ENCODE results near the gene RALGDS.

RALGDS gene

GRCh38 chr9:133134388-133135145 is 13.5 kb upstream of the RALGDS start:
- DNase-seq, result no peak

- DNase-seq, result peak; percentile 86
Observed at GRCh38 chr9:133133681-133134387, 12.8 kb upstream of the RALGDS start.

- no peak for DNase-seq
Observed at GRCh38 chr9:133132174-133132573, 11.1 kb upstream of the RALGDS start.

- no peak for DNase-seq
Observed at GRCh38 chr9:133131506-133131905, 10.5 kb upstream of the RALGDS start.

GRCh38 chr9:133130685-133131244 is 9.7 kb upstream of the RALGDS start:
- DNase-seq, result no peak

GRCh38 chr9:133129001-133129795 is 8.2 kb upstream of the RALGDS start:
- no peak for DNase-seq

GRCh38 chr9:133128152-133128551 is 7.1 kb upstream of the RALGDS start:
- no peak for DNase-seq

DNA sequence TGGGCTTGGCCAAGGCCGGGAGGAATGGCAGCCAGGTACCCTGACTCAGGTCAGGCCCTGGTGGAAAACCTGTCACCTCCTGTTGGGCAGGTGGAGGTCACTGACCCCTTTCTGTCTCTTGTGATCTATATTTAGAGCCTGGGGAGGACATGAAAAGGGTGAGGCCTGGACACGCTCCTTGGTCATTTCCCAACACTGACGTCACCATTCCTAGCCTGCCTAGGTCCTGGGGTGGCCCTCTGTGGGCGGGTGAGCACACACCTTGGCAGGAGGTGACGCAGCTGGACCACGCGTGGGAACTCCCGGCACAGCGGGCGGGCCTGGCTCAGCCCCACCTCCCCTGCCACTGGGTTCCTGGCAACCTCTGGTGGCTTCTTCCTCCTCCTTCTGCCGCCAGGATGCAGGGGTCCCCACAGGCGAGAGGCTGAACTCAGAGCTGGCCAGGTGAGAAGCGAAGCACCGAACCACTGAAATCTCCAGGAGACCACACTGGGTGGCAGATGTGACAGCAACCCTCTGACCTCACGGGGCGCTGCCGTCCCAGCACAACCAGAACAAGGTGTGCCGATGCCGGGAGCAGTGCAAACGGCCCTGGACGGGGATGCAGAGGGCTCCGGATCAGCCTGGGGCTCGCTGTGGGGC is 6.4 kb upstream of the RALGDS start:
- no peak for DNase-seq

- DNase-seq, result no peak
Observed at GRCh38 chr9:133126697-133127339, 5.8 kb upstream of the RALGDS start.

DNA sequence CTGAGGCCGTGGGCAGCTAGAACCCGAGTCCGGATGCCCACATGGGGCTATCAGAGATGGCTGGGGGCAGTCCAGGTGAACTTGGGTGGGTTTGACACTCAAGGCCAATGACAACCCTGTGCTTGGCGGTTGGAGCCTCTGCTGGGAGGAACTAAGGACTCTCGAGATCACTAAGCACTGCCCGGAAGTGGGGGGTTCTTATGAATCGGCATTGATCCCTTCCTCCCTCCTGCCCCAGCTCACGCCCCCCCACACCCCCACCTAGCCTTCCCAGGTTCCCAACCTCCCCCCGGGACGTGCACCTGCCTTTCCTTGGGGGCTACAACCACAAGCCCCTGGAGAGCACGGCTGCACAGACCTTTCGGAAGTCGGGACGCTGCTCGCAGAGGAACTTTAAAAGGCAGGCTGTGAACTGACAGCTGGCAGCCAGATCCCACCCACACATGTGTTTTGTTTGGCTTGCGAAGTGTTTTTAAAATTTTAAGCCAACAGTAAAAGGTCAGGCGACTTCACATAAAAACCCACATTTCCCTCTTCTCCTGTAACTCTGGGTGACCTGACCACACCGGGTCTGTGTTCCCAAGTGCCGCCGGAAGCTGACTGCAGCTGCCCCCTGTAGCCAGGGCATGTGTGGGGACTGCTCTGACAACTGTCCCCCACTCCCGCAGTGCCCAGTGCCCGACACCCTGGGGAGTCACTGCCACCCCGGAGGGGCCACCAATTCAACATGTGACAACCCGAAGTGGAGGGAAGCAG is 5.1 kb upstream of the RALGDS start:
- DNase-seq, result peak; percentile 55

DNA sequence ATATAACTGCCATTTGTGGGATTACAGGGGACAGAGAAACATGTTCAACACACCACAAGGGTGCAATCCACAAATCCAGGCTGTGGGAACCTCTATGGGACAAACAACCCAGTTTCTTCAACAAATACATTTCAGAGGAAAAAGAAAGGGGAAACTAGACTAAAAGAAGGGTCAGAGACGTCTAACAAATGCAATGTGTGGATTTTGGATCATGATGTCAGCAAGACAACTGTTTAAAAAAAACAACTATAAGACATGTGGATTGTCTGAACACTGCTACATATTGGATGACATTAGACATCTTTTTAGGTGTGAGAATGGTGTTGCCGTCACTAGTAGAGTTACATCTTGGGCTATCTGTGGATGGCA is 3.9 kb upstream of the RALGDS start:
- no peak for DNase-seq

GRCh38 chr9:133124123-133124906 is 3.3 kb upstream of the RALGDS start:
- DNase-seq, result peak; percentile 67

DNA sequence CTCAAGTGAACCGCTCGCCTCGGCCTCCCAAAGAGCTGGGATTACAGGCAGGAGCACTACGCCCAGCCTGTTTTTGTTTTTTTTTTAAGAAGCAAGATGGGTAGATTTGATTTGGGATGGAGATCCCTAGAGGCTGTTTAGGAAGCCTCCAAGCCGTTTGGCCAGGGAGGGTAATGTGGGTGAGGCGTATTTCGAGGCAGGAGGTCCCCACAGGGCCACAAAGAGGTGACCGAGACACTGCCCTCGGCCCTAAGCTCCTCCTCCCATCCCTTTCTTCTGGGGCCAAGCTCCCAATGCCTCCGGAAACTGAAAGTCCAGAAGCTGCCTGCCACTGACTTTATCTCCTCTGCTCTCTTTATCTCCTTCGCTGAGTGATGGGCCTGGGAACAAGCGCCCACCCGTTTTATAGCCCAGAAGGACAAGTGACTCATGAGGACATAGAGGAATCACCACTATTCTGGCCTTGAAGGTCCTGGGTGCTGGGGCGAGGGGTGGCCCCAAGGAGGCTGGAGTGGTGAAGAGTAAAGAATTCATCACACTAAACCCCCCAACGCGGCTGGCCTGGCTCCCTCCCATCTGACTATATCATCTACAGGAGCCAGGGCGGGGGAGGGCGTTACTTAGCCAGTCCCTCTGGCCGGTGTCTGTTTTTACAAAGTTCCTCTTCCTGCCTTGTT is 2.0 kb upstream of the RALGDS start:
- DNase-seq, result peak; percentile 76

GRCh38 chr9:133122605-133122934 is 1.5 kb upstream of the RALGDS start:
- DNase-seq, result no peak

- DNase-seq, result peak; percentile 48
Observed at GRCh38 chr9:133121915-133122550, 993 bp upstream of the RALGDS start.

DNA sequence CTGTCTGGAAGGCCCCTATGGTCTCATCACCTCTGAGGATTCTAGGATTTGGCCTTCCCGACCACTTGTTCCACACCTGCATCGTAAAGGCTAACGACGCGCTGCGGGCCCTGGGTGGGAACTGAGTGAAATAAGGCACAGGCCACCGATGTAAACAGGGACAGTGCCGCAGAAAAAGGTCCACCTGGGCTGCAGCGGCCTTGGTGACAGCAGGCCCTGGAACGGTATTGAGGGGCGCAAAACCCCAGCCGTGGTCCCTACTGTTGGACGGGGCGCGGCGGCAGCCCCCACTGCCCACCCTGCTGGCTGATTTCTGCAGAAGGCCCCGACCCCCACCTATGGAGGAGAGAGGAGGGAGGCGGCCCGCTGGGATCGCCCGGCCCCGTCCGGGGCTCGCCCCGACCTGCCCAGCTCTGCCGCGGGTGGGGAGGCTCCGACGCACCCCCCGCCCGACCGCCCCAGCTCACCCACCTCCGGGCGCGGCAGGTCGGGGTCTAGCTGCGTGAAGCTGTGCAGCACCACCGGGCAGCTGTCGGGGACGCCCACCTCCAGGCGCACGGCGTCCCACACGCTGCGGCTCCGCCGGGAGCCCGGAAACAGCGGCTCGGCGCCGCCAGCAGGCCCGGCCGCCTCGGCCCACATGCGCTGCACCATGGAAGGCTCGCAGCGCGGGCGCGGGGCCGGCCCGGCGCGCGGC is 391 bp downstream of the RALGDS start:
- peak; percentile 36 for DNase-seq

GRCh38 chr9:133119846-133120500 is 1.1 kb downstream of the RALGDS start:
- peak; percentile 47 for DNase-seq

GRCh38 chr9:133119103-133119845 is 1.8 kb downstream of the RALGDS start:
- DNase-seq, result no peak
